SK-N-DZ (cell line): ENCODE measurements around the gene PTCD3. TPM values are rescaled to one million over a fixed set of nuclear protein-coding genes. Genes with fewer than 3 reads are reported as not detected.
A peak's percentile ranks its signal among the peaks of the same experiment; 100 is the strongest.

Experiments
- DNase-seq: peaks from one replicate; pipeline ENCODE4 v3.0.0-alpha.2; 2015; ENCODE audit warnings: low spot score
- polyA plus RNA-seq, 2 experiments: library from polyadenylated mRNA; depleted of rRNA; stranded (reverse); fragments of >200 nt; gene quantifications; 2 replicates each; pipeline ENCODE4 v1.2.3, GENCODE V29; 2014

PTCD3 gene
- polyA plus RNA-seq (2014; cell fraction: cytosol; rRNA removed) = 130 and 134 TPM in 2 replicates
- polyA plus RNA-seq (2014; cell fraction: nucleus; rRNA removed) = 593 TPM in 2 replicates

- DNase-seq = peak; percentile 96
Measured at GRCh38 chr2:86105969-86106945, at the start of gene PTCD3. Gene PTCD3 (plus strand): TSS chr2:86106235. CDS start chr2:86106248, 13 bp downstream.

GRCh38 chr2:86056590-86057331, 49.3 kb upstream of the PTCD3 start:
- no peak for DNase-seq

- no peak for DNase-seq
Measured at GRCh38 chr2:86062043-86062442, 44.0 kb upstream of the PTCD3 start.

GRCh38 chr2:86064006-86064405, 42.0 kb upstream of the PTCD3 start:
- no peak for DNase-seq

GRCh38 chr2:86065512-86065911, 40.5 kb upstream of the PTCD3 start:
- no peak for DNase-seq

- no peak for DNase-seq
Measured at GRCh38 chr2:86066007-86066578, 39.9 kb upstream of the PTCD3 start.

- DNase-seq = no peak
Measured at GRCh38 chr2:86066915-86067314, 39.1 kb upstream of the PTCD3 start.

- no peak for DNase-seq
Measured at GRCh38 chr2:86068136-86068588, 37.9 kb upstream of the PTCD3 start.

GRCh38 chr2:86068648-86069047, 37.4 kb upstream of the PTCD3 start:
- DNase-seq = no peak

- no peak for DNase-seq
Measured at GRCh38 chr2:86069091-86069685, 36.8 kb upstream of the PTCD3 start.

- no peak for DNase-seq
Measured at GRCh38 chr2:86069783-86070339, 36.2 kb upstream of the PTCD3 start.

- DNase-seq = no peak
Measured at GRCh38 chr2:86070868-86071267, 35.2 kb upstream of the PTCD3 start.

GRCh38 chr2:86072271-86072858, 33.7 kb upstream of the PTCD3 start:
- DNase-seq = no peak

GRCh38 chr2:86073225-86073624, 32.8 kb upstream of the PTCD3 start:
- DNase-seq = no peak

GRCh38 chr2:86074256-86074655, 31.8 kb upstream of the PTCD3 start:
- no peak for DNase-seq

- DNase-seq = no peak
Measured at GRCh38 chr2:86074811-86075210, 31.2 kb upstream of the PTCD3 start.

- DNase-seq = no peak
Measured at GRCh38 chr2:86075886-86076285, 30.1 kb upstream of the PTCD3 start.

GRCh38 chr2:86078774-86079545, 27.1 kb upstream of the PTCD3 start:
- DNase-seq = no peak

GRCh38 chr2:86079981-86080911, 25.8 kb upstream of the PTCD3 start:
- peak; percentile 31 for DNase-seq
